ENCODE data around the gene USP17L15. TPM values are rescaled to one million over a fixed set of nuclear protein-coding genes. Genes with fewer than 3 reads are reported as not detected.

The USP17L15 gene
- total and polyA plus RNA-seq, 9 of the 15 experiments (the other 6 are each of a cell fraction or from before 2014, with no cell fraction given): not detected

Other genes with a start within 250 kb of the USP17L15 start
Only the 7 nearest of the 20 such genes appear.
- not detected in 2 replicates for gene USP17L10, start 23.7 kb upstream of the USP17L15 start, total RNA-seq (2014; rRNA removed)
- gene USP17L10, start 23.7 kb upstream of the USP17L15 start, total RNA-seq (2014; rRNA removed; fragmentation: Illumina TruSeq; extraction: Trizol): not detected in 2 replicates
- not detected in 2 replicates for gene USP17L10, start 23.7 kb upstream of the USP17L15 start, total RNA-seq (2015; rRNA removed; fragmentation: Illumina TruSeq; extraction: Trizol)
- gene USP17L10, start 23.7 kb upstream of the USP17L15 start, total RNA-seq (2021): not detected in 2 replicates
- gene USP17L10, start 23.7 kb upstream of the USP17L15 start, polyA plus RNA-seq (2011; rRNA removed): not detected in 2 replicates
- gene USP17L10, start 23.7 kb upstream of the USP17L15 start, polyA plus RNA-seq (2014; fragmentation: Illumina TruSeq; extraction: Trizol): not detected in 2 replicates
- not detected for gene USP17L10, start 23.7 kb upstream of the USP17L15 start, polyA plus RNA-seq (2014; fragmentation: Nextera tagmentation; extraction: Ambion mirVana)
- not detected in 2 replicates for gene USP17L10, start 23.7 kb upstream of the USP17L15 start, polyA plus RNA-seq (2014; rRNA removed)
- not detected in 2 replicates for gene USP17L11, start 19.0 kb upstream of the USP17L15 start, total RNA-seq (2014; rRNA removed)
- gene USP17L11, start 19.0 kb upstream of the USP17L15 start, total RNA-seq (2014; rRNA removed; fragmentation: Illumina TruSeq; extraction: Trizol): not detected in 2 replicates
- not detected in 2 replicates for gene USP17L11, start 19.0 kb upstream of the USP17L15 start, total RNA-seq (2015; rRNA removed; fragmentation: Illumina TruSeq; extraction: Trizol)
- not detected in 2 replicates for gene USP17L11, start 19.0 kb upstream of the USP17L15 start, total RNA-seq (2021)
- not detected in 2 replicates for gene USP17L11, start 19.0 kb upstream of the USP17L15 start, polyA plus RNA-seq (2011; rRNA removed)
- gene USP17L11, start 19.0 kb upstream of the USP17L15 start, polyA plus RNA-seq (2014; fragmentation: Illumina TruSeq; extraction: Trizol): not detected in 2 replicates
- not detected for gene USP17L11, start 19.0 kb upstream of the USP17L15 start, polyA plus RNA-seq (2014; fragmentation: Nextera tagmentation; extraction: Ambion mirVana)
- gene USP17L11, start 19.0 kb upstream of the USP17L15 start, polyA plus RNA-seq (2014; rRNA removed): not detected in 2 replicates
- gene USP17L12, start 14.2 kb upstream of the USP17L15 start, total RNA-seq (2014; rRNA removed): not detected in 2 replicates
- not detected in 2 replicates for gene USP17L12, start 14.2 kb upstream of the USP17L15 start, total RNA-seq (2014; rRNA removed; fragmentation: Illumina TruSeq; extraction: Trizol)
- not detected in 2 replicates for gene USP17L12, start 14.2 kb upstream of the USP17L15 start, total RNA-seq (2015; rRNA removed; fragmentation: Illumina TruSeq; extraction: Trizol)
- not detected in 2 replicates for gene USP17L12, start 14.2 kb upstream of the USP17L15 start, total RNA-seq (2021)
- not detected in 2 replicates for gene USP17L12, start 14.2 kb upstream of the USP17L15 start, polyA plus RNA-seq (2011; rRNA removed)
- not detected in 2 replicates for gene USP17L12, start 14.2 kb upstream of the USP17L15 start, polyA plus RNA-seq (2014; fragmentation: Illumina TruSeq; extraction: Trizol)
- gene USP17L12, start 14.2 kb upstream of the USP17L15 start, polyA plus RNA-seq (2014; fragmentation: Nextera tagmentation; extraction: Ambion mirVana): not detected
- gene USP17L12, start 14.2 kb upstream of the USP17L15 start, polyA plus RNA-seq (2014; rRNA removed): not detected in 2 replicates
- gene USP17L13, start 9.5 kb upstream of the USP17L15 start, total RNA-seq (2014; rRNA removed): not detected in 2 replicates
- gene USP17L13, start 9.5 kb upstream of the USP17L15 start, total RNA-seq (2014; rRNA removed; fragmentation: Illumina TruSeq; extraction: Trizol): not detected in 2 replicates
- not detected in 2 replicates for gene USP17L13, start 9.5 kb upstream of the USP17L15 start, total RNA-seq (2015; rRNA removed; fragmentation: Illumina TruSeq; extraction: Trizol)
- gene USP17L13, start 9.5 kb upstream of the USP17L15 start, total RNA-seq (2021): not detected in 2 replicates
- not detected in 2 replicates for gene USP17L13, start 9.5 kb upstream of the USP17L15 start, polyA plus RNA-seq (2011; rRNA removed)
- not detected in 2 replicates for gene USP17L13, start 9.5 kb upstream of the USP17L15 start, polyA plus RNA-seq (2014; fragmentation: Illumina TruSeq; extraction: Trizol)
- gene USP17L13, start 9.5 kb upstream of the USP17L15 start, polyA plus RNA-seq (2014; fragmentation: Nextera tagmentation; extraction: Ambion mirVana): not detected
- gene USP17L13, start 9.5 kb upstream of the USP17L15 start, polyA plus RNA-seq (2014; rRNA removed): not detected in 2 replicates
- not detected in 2 replicates for gene USP17L17, start 9.5 kb downstream of the USP17L15 start, total RNA-seq (2014; rRNA removed)
- gene USP17L17, start 9.5 kb downstream of the USP17L15 start, total RNA-seq (2014; rRNA removed; fragmentation: Illumina TruSeq; extraction: Trizol): not detected in 2 replicates
- gene USP17L17, start 9.5 kb downstream of the USP17L15 start, total RNA-seq (2015; rRNA removed; fragmentation: Illumina TruSeq; extraction: Trizol): not detected in 2 replicates
- gene USP17L17, start 9.5 kb downstream of the USP17L15 start, total RNA-seq (2021): not detected in 2 replicates
- not detected in 2 replicates for gene USP17L17, start 9.5 kb downstream of the USP17L15 start, polyA plus RNA-seq (2011; rRNA removed)
- not detected in 2 replicates for gene USP17L17, start 9.5 kb downstream of the USP17L15 start, polyA plus RNA-seq (2014; fragmentation: Illumina TruSeq; extraction: Trizol)
- not detected for gene USP17L17, start 9.5 kb downstream of the USP17L15 start, polyA plus RNA-seq (2014; fragmentation: Nextera tagmentation; extraction: Ambion mirVana)
- gene USP17L17, start 9.5 kb downstream of the USP17L15 start, polyA plus RNA-seq (2014; rRNA removed): not detected in 2 replicates
- gene USP17L18, start 14.2 kb downstream of the USP17L15 start, total RNA-seq (2014; rRNA removed): not detected in 2 replicates
- gene USP17L18, start 14.2 kb downstream of the USP17L15 start, total RNA-seq (2014; rRNA removed; fragmentation: Illumina TruSeq; extraction: Trizol): not detected in 2 replicates
- gene USP17L18, start 14.2 kb downstream of the USP17L15 start, total RNA-seq (2015; rRNA removed; fragmentation: Illumina TruSeq; extraction: Trizol): not detected in 2 replicates
- gene USP17L18, start 14.2 kb downstream of the USP17L15 start, total RNA-seq (2021): not detected in 2 replicates
- gene USP17L18, start 14.2 kb downstream of the USP17L15 start, polyA plus RNA-seq (2011; rRNA removed): not detected in 2 replicates
- not detected in 2 replicates for gene USP17L18, start 14.2 kb downstream of the USP17L15 start, polyA plus RNA-seq (2014; fragmentation: Illumina TruSeq; extraction: Trizol)
- gene USP17L18, start 14.2 kb downstream of the USP17L15 start, polyA plus RNA-seq (2014; fragmentation: Nextera tagmentation; extraction: Ambion mirVana): not detected
- gene USP17L18, start 14.2 kb downstream of the USP17L15 start, polyA plus RNA-seq (2014; rRNA removed): not detected in 2 replicates
- gene USP17L19, start 19.0 kb downstream of the USP17L15 start, total RNA-seq (2014; rRNA removed): not detected in 2 replicates
- not detected in 2 replicates for gene USP17L19, start 19.0 kb downstream of the USP17L15 start, total RNA-seq (2014; rRNA removed; fragmentation: Illumina TruSeq; extraction: Trizol)
- not detected in 2 replicates for gene USP17L19, start 19.0 kb downstream of the USP17L15 start, total RNA-seq (2015; rRNA removed; fragmentation: Illumina TruSeq; extraction: Trizol)
- gene USP17L19, start 19.0 kb downstream of the USP17L15 start, total RNA-seq (2021): not detected in 2 replicates
- not detected in 2 replicates for gene USP17L19, start 19.0 kb downstream of the USP17L15 start, polyA plus RNA-seq (2011; rRNA removed)
- not detected in 2 replicates for gene USP17L19, start 19.0 kb downstream of the USP17L15 start, polyA plus RNA-seq (2014; fragmentation: Illumina TruSeq; extraction: Trizol)
- gene USP17L19, start 19.0 kb downstream of the USP17L15 start, polyA plus RNA-seq (2014; fragmentation: Nextera tagmentation; extraction: Ambion mirVana): not detected
- not detected in 2 replicates for gene USP17L19, start 19.0 kb downstream of the USP17L15 start, polyA plus RNA-seq (2014; rRNA removed)